ENCODE results near the gene CHPF.

DNA sequence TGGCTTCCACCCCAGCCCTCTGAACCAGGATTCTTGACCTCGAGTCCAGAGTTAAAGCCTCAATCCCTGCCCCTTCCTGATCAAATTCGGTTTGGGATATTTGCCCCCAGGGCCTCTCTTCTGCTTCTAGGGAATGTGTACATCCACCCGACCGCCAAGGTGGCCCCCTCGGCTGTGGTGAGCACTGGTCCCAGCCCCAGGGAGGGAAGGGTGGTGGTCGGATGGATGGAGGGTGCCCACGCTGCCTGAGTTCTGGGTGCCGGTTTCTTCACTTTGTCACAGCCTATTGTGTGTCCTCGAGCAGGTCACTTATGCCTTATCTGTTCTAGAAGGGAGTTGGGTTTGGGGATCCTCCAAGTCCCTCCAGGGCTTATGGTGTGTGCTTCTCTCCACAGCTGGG is 38.0 kb downstream of the CHPF start:
- TF ChIP-seq, protein P1, sequence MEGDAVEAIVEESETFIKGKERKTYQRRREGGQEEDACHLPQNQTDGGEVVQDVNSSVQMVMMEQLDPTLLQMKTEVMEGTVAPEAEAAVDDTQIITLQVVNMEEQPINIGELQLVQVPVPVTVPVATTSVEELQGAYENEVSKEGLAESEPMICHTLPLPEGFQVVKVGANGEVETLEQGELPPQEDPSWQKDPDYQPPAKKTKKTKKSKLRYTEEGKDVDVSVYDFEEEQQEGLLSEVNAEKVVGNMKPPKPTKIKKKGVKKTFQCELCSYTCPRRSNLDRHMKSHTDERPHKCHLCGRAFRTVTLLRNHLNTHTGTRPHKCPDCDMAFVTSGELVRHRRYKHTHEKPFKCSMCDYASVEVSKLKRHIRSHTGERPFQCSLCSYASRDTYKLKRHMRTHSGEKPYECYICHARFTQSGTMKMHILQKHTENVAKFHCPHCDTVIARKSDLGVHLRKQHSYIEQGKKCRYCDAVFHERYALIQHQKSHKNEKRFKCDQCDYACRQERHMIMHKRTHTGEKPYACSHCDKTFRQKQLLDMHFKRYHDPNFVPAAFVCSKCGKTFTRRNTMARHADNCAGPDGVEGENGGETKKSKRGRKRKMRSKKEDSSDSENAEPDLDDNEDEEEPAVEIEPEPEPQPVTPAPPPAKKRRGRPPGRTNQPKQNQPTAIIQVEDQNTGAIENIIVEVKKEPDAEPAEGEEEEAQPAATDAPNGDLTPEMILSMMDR (IDR thresholded peaks at IDR 0.05 in 4 of 5, conservative IDR thresholded peaks at IDR 0.05 in 1 of 5) = no peak
- TF ChIP-seq POLR2A (IDR thresholded peaks at IDR 0.05) = no peak

All from gastrocnemius medialis (tissue), 4 donors.